SK-N-MC (cell line): ENCODE measurements around the gene PCDH7.

Experiments used
- DNase-seq: peaks from one replicate; pipeline ENCODE4 v3.0.0-alpha.2; 2011; ENCODE audit warnings: low read depth, low spot score
- H3K27ac ChIP-seq: fragments of 200-600 bp; sonication (generic); 2 replicates; pipeline ENCODE4 v1.5.1; 2016; ENCODE audit warnings: mixed run types
- H3K36me3 ChIP-seq: fragments of 200-600 bp; sonication (generic); 2 replicates; pipeline ENCODE4 v1.6.1; 2017; ENCODE audit warnings: antibody characterized with exemption, low read length, mixed read lengths; ENCODE audit not compliant: insufficient read depth
- H3K4me3 ChIP-seq: fragments of 200-600 bp; sonication (generic); 2 replicates; pipeline ENCODE4 v1.5.1; 2016
- H3K9ac ChIP-seq: fragments of 200-600 bp; sonication (generic); 2 replicates; pipeline ENCODE4 v1.8.0; 2017; ENCODE audit warnings: mixed run types, mixed read lengths; ENCODE audit not compliant: insufficient read length
- H3K9me3 ChIP-seq: fragments of 200-600 bp; sonication (generic); 2 replicates; pipeline ENCODE4 v1.6.1; 2017; ENCODE audit warnings: low read depth, mild to moderate bottlenecking, antibody characterized with exemption, low read length, moderate library complexity, mixed read lengths
- EZH2 ChIP-seq: fragments of 200-600 bp; sonication (generic); IDR thresholded peaks from one replicate; pipeline ENCODE4 v1.6.1; 2017; ENCODE audit warnings: antibody characterized with exemption
- FOXP2 ChIP-seq: optimal IDR thresholded peaks from 2 replicates; pipeline ENCODE3; 2011; ENCODE audit warnings: mild to moderate bottlenecking, moderate library complexity; ENCODE audit not compliant: insufficient read depth; ENCODE audit errors: extremely low read length, control extremely low read depth
- POLR2AphosphoS5 ChIP-seq: IDR thresholded peaks from 2 replicates; pipeline ENCODE4 v1.6.1; 2012; ENCODE audit warnings: mild to moderate bottlenecking, low read depth, low read length, borderline replicate concordance

Gene PCDH7

DNA sequence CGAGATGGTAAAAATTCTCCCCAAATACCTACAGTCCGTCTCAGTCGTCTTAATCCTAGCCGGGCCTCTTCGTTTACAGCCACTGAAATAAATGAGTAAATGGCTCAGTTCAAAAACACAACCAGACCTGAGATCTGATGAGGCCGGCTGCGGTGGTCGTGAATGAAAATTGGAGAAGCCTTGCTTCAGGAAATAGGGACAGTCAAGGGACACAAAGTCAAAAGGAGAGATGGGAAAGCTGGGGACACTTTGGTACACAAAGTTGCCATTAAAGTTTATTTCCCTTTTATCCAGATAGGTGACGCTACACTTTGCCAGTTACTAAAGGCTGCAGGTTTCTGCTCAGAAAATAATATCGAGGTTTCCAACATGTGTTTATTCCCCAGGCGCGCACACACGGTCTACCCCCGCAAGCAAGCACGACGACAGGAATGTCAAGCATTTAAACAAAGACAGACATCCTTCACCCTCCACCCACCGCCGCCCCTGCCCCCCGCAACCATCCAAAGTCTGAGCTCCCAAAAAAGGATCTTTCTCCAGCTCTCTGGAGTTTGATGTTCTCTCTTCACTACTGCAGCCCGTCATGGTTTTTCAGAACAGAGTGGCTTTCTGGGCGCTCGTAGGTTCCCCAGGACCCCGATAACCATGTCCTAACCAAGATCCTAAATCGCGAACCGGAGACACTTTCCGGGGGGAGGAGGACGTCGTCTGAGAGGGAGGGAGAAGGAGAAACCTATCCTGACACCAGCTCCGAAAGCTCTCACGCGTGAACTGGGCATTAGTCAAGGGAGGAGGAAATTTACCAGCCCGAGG, 1.3 kb upstream of the PCDH7 start:
- TF ChIP-seq EZH2, result no peak
- Histone ChIP-seq H3K9me3 (no peaks in the 10 kb centered on the region), H3K36me3 (no peaks in the 10 kb centered on the region), H3K9ac (no peak overlapping the region), H3K4me3 (peak overlapping the region; percentile 83), H3K27ac (no peak overlapping the region)
- no peak for DNase-seq

DNA sequence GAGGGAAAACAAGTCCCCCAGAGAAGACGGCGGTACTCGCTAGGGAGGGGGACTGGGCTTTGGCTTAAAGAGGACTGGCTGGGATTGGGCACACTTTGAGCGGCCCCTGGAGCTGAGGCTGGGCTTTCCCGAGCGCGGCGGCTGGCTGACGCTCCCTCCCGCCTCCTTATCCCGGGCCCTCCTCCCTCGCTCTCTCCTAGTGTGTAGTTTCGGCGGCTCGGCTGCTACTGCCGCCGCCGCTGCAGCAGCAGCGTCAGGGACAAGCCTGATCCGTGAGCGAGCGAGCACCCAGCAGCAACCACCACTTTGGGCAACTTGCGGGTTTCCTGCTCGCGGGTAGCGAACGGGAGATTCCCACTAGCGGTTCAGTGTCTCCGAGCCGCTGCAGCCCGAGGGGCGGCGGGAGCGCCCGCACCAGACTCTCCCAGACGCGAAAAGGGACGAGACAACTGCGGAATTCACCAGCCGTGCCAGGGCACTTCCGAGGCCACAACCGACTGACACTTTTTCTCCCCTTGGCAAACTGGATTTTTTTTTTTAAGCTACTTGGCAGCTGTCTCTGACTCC, 632 bp upstream of the PCDH7 start:
- TF ChIP-seq FOXP2 (no peak), POLR2AphosphoS5 (no peak), EZH2 (no peak)
- no peak for DNase-seq

DNA sequence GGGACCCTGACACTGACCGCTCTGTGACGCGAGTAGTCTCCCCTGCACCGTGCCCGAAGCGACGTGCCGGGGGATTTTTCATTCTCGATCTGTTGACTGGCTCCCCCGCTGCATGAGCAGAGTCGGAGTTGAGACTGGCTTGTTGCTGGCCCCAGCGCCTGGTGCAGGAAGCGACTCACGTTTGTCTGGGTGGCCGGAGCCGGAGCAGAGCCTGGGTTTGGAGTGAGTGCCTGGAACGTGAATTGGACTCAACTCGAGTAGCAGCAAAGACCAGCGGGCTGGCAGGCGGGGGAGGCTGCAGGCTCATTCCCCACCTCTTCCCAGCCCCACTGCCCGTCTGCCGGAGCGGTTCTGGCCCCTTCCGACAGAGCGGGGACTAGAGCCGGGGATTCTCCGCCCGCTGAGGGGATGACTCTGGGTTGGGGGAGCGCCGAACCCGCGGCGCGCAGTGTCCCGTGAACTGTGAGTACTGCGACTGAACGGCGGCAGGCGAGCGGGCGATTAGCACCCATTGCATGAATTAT, 554 bp downstream of the PCDH7 start:
- H3K4me3 ChIP-seq, result peak overlapping the region; percentile 83
- no peak for DNase-seq
- no peak overlapping the region for H3K27ac ChIP-seq
- no peak overlapping the region for H3K9ac ChIP-seq
- H3K9me3 ChIP-seq, result no peaks in the 10 kb centered on the region
- no peaks in the 10 kb centered on the region for H3K36me3 ChIP-seq
- no peak for TF ChIP-seq FOXP2
- TF ChIP-seq EZH2, result no peak
- no peak for TF ChIP-seq POLR2AphosphoS5

More for the DNA sequence above, 632 bp upstream of the PCDH7 start:
- no peak overlapping the region for H3K27ac ChIP-seq
- no peaks in the 10 kb centered on the region for H3K9me3 ChIP-seq
- H3K9ac ChIP-seq, result no peak overlapping the region
- peak overlapping the region; percentile 83 for H3K4me3 ChIP-seq
- H3K36me3 ChIP-seq, result no peaks in the 10 kb centered on the region

DNA sequence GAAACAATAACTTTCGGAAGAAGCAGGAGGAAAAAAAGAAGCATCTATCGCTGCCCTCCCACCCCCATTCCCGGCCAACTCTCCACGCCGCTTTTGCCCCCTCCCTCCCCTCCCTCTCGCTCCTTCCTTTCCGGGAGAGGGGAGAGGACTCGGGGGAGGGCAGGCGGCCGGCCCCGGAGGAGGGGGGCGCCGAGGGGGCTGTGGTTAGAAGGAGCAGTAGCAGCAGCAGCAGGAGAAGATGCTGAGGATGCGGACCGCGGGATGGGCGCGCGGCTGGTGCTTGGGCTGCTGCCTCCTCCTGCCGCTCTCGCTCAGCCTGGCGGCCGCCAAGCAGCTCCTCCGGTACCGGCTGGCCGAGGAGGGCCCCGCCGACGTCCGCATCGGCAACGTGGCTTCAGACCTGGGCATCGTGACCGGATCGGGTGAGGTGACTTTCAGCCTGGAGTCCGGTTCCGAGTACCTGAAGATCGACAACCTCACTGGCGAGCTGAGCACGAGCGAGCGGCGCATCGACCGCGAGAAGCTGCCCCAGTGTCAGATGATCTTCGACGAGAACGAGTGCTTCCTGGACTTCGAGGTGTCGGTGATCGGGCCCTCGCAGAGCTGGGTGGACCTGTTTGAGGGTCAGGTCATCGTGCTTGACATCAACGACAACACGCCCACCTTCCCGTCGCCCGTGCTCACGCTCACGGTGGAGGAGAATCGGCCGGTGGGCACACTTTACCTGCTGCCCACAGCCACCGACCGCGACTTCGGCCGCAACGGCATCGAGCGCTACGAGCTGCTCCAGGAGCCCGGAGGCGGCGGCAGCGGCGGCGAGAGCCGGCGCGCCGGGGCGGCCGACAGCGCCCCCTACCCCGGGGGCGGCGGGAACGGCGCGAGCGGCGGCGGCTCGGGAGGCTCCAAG, 1.3 kb downstream of the PCDH7 start:
- no peak for DNase-seq
- H3K9me3 ChIP-seq, result no peaks in the 10 kb centered on the region
- no peak overlapping the region for H3K9ac ChIP-seq
- peak overlapping the region; percentile 83 for H3K4me3 ChIP-seq
- TF ChIP-seq POLR2AphosphoS5, result no peak
- TF ChIP-seq EZH2, result no peak
- no peak for TF ChIP-seq FOXP2
- no peaks in the 10 kb centered on the region for H3K36me3 ChIP-seq
- no peak overlapping the region for H3K27ac ChIP-seq

DNA sequence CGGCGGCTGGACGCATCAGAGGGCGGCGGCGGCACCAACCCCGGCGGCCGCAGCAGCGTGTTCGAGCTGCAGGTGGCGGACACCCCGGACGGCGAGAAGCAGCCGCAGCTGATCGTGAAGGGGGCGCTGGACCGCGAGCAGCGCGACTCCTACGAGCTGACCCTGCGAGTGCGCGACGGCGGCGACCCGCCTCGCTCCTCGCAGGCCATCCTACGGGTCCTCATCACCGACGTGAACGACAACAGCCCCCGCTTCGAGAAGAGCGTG, 1.9 kb downstream of the PCDH7 start:
- Histone ChIP-seq H3K36me3 (no peaks in the 10 kb centered on the region), H3K4me3 (no peak overlapping the region), H3K27ac (no peak overlapping the region), H3K9me3 (no peaks in the 10 kb centered on the region), H3K9ac (no peak overlapping the region)
- no peak for DNase-seq
- TF ChIP-seq FOXP2 (no peak), EZH2 (no peak), POLR2AphosphoS5 (no peak)

DNA sequence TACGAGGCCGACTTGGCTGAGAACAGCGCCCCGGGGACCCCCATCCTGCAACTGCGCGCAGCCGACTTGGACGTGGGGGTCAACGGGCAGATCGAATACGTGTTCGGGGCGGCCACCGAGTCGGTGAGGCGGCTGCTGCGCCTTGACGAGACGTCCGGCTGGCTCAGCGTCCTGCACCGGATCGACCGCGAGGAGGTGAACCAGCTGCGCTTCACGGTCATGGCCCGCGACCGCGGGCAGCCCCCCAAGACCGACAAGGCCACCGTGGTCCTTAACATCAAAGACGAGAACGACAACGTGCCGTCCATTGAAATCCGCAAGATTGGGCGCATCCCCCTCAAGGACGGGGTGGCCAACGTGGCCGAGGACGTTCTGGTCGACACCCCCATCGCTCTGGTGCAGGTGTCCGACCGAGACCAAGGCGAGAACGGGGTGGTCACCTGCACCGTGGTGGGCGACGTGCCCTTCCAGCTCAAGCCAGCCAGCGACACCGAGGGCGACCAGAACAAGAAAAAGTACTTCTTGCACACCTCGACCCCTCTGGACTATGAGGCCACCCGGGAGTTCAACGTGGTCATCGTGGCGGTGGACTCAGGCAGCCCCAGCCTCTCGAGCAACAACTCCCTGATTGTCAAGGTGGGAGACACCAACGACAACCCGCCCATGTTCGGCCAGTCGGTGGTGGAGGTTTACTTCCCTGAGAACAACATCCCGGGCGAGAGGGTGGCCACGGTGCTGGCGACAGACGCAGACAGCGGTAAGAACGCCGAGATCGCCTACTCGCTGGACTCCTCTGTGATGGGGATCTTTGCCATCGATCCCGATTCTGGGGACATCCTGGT, 2.4 kb downstream of the PCDH7 start:
- Histone ChIP-seq H3K9me3 (no peaks in the 10 kb centered on the region), H3K36me3 (no peaks in the 10 kb centered on the region), H3K9ac (no peak overlapping the region), H3K4me3 (no peak overlapping the region), H3K27ac (no peak overlapping the region)
- TF ChIP-seq EZH2, result no peak
- TF ChIP-seq POLR2AphosphoS5, result no peak
- no peak for TF ChIP-seq FOXP2
- no peak for DNase-seq

DNA sequence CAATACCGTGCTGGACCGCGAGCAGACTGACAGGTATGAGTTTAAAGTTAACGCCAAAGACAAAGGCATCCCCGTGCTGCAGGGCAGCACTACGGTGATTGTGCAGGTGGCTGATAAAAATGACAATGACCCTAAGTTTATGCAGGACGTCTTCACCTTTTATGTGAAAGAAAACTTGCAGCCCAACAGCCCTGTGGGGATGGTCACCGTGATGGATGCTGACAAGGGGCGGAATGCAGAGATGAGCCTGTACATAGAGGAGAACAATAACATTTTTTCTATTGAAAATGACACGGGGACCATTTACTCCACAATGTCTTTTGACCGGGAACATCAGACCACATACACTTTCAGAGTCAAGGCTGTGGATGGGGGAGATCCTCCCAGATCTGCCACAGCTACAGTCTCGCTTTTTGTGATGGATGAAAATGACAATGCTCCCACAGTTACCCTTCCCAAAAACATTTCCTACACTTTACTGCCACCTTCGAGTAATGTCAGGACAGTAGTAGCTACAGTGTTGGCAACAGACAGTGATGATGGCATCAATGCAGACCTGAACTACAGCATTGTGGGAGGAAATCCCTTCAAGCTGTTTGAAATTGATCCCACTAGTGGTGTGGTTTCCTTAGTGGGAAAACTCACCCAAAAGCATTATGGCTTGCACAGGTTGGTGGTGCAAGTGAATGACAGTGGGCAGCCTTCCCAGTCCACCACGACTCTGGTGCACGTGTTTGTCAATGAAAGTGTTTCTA, 3.2 kb downstream of the PCDH7 start:
- TF ChIP-seq POLR2AphosphoS5, result no peak
- TF ChIP-seq EZH2, result no peak
- no peak for TF ChIP-seq FOXP2
- no peak overlapping the region for H3K27ac ChIP-seq
- no peaks in the 10 kb centered on the region for H3K36me3 ChIP-seq
- H3K4me3 ChIP-seq, result no peak overlapping the region
- no peak overlapping the region for H3K9ac ChIP-seq
- no peaks in the 10 kb centered on the region for H3K9me3 ChIP-seq
- no peak for DNase-seq
